Activated naive CD8-positive, alpha-beta T cell treated with anti-CD3 and anti-CD28 coated beads, Interleukin-2, amount 10 ng/mL, durations not matched to agents 7 days and 5 days (primary cell): ENCODE data around the gene FOXO1. TPM values are rescaled to one million over a fixed set of nuclear protein-coding genes. Genes with fewer than 3 reads are reported as not detected.

ENCODE experiments used
- ATAC-seq: fragments of 150-1000 bp; cut with Tn5 transposase; one replicate; pipeline ENCODE4 v1.10.0; 2021; ENCODE audit warnings: low read depth, moderate library complexity
- POLR2A ChIA-PET: fragments of 350-600 bp; sonication (Branson Sonifier 250); formaldehyde crosslinking; loops from one replicate; lab custom pipeline; 2021; ENCODE audit warnings: antibody characterized with exemption; lab: Charles Lee
- DNase-seq: peaks from one replicate; pipeline ENCODE4 v3.0.0; 2021
- H3K27ac Mint-ChIP-seq: one replicate; pipeline ENCODE4 v1.8.0; 2022; ENCODE audit warnings: mild to moderate bottlenecking, mixed read lengths
- H3K27me3 Mint-ChIP-seq: one replicate; pipeline ENCODE4 v1.8.0; 2022; ENCODE audit warnings: mild to moderate bottlenecking, moderate library complexity, mixed read lengths
- H3K36me3 Mint-ChIP-seq: one replicate; pipeline ENCODE4 v1.8.0; 2021; ENCODE audit warnings: mild to moderate bottlenecking, mixed read lengths
- H3K4me1 Mint-ChIP-seq: one replicate; pipeline ENCODE4 v1.8.0; 2021; ENCODE audit warnings: mixed read lengths
- H3K4me3 Mint-ChIP-seq: one replicate; pipeline ENCODE4 v1.8.0; 2022; ENCODE audit warnings: mild to moderate bottlenecking, moderate library complexity, mixed read lengths
- H3K9me3 Mint-ChIP-seq: one replicate; pipeline ENCODE4 v1.8.0; 2021; ENCODE audit warnings: mixed read lengths
- total RNA-seq, 2 experiments: library from RNA; stranded (reverse); gene quantifications; one replicate each; pipeline ENCODE4 v1.2.3, GENCODE V29; 2021

FOXO1 gene
- total RNA-seq, 2 experiments from 2014 or later: 36.7 to 39.8 TPM

- Mint-ChIP-seq H3K4me3 (no peak overlapping the region), H3K27me3 (no peaks in the 10 kb centered on the region), H3K27ac (no peak overlapping the region), H3K36me3 (peaks cover 11% of the 10 kb centered on the region), H3K4me1 (peaks cover 13% of the 10 kb centered on the region), H3K9me3 (peaks cover 2% of the 10 kb centered on the region)
- DNase-seq (no peak), ATAC-seq (no peak)
- POLR2A ChIA-PET: no interaction called here
Measured at GRCh38 chr13:40549500-40550094, 116.8 kb downstream of the FOXO1 start.

DNA sequence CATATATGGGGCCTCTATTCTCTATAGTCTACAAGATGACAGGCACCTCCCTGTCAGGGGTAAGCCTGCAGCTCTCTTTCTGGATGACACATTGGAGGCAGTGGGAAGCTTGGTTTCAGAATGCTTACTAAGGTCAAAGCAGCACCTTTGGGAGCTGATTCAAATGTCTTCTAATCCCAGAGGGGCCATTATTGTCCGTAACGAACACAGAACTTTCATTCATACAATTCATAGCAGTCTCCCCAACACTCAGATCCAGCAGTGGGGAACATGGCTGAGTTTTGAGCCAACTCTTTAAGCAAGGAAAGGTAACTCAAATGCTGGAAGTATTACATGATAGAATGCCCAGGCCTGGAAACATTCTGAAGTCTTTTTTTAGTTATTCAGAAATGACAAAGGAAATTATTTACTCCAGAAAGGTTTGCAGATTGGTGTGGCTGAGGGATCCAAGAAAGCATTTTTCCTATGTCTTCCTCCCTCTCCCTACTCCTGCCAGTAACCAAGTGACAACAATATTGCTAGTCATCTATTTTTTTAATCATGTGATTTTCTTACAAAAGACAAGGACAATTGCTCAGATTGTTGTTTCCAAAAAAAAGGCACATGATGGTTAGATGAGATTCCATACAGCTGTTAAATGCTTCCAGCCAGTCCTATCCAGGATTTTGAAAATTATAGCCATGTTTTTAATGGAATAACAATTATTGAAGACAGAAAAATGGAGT, 118.7 kb downstream of the FOXO1 start:
- ATAC-seq: no peak
- Mint-ChIP-seq H3K9me3 (peaks cover 2% of the 10 kb centered on the region), H3K4me3 (no peak overlapping the region), H3K27ac (no peak overlapping the region), H3K4me1 (peaks cover 13% of the 10 kb centered on the region), H3K36me3 (peaks cover 3% of the 10 kb centered on the region), H3K27me3 (no peaks in the 10 kb centered on the region)
- no peak for DNase-seq
- POLR2A ChIA-PET: no interaction called here

DNA sequence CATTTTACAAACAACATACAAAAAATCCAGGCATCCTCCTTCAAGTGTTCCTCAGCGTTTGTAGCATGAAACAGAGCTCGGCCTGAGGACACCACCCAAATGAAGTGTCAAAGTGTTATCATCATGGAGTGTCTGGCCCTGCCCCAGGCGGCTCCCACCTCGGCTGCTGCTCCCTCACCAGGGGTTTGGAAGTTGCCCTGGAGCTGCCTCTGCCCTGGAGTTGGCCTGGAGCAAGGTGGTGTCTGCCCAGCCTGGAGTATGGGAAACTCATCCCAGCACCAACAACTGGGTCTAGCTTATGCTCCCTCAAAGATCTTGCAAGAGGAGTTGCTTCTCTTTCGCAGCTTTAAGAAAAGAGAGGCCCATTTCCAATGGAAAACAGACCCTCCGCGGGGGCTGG, 120.4 kb downstream of the FOXO1 start:
- no peak for ATAC-seq

DNA sequence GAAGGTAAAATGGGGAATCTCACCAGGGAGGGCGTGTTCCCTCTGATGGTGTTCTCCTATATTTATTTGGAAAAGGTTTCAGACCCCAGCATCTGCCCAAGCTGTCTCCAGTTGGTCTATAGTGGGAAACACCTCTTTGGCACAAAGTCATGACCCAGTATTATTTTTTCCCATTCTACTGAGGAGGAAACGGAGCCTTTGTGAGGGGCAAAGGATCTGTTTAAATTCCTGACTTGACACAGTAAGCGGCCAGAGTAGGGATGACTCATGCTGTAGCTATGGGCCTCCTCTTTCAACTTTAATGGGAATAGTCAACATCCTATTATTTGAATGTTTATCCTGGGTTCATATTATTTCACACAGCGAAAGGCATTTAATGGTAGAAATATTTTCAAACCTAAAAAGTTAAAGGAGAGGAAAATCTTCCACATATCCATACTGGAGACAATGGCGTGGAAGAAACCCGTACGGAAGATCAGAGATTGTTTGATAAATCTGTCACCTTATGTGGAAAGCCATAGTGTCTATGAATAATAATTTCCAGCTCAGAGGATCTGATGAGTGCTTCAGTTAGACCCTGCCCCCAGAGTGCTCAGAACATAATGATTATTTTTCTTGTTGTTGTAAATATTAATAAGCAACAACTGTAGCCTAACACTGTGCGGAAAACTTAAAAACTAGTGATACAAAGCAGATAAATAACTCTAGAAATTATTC, 126.0 kb downstream of the FOXO1 start:
- POLR2A ChIA-PET: no interaction called here
- Mint-ChIP-seq H3K27ac (no peak overlapping the region), H3K4me3 (no peak overlapping the region), H3K4me1 (peaks cover 8% of the 10 kb centered on the region), H3K9me3 (no peaks in the 10 kb centered on the region), H3K27me3 (no peaks in the 10 kb centered on the region), H3K36me3 (no peaks in the 10 kb centered on the region)
- ATAC-seq (no peak), DNase-seq (no peak)

More for the DNA sequence above, 120.4 kb downstream of the FOXO1 start:
- Mint-ChIP-seq H3K9me3 (no peaks in the 10 kb centered on the region), H3K4me1 (peaks cover 6% of the 10 kb centered on the region), H3K27me3 (no peaks in the 10 kb centered on the region), H3K36me3 (no peaks in the 10 kb centered on the region), H3K27ac (no peak overlapping the region), H3K4me3 (no peak overlapping the region)
- POLR2A ChIA-PET: no interaction called here
- DNase-seq: no peak

GRCh38 chr13:40539576-40540327, 126.7 kb downstream of the FOXO1 start:
- no peaks in the 10 kb centered on the region for H3K27me3 Mint-ChIP-seq
- no peak overlapping the region for H3K27ac Mint-ChIP-seq
- ATAC-seq: no peak
- no peaks in the 10 kb centered on the region for H3K36me3 Mint-ChIP-seq
- POLR2A ChIA-PET: no interaction called here
- DNase-seq: no peak
- no peak overlapping the region for H3K4me3 Mint-ChIP-seq
- no peaks in the 10 kb centered on the region for H3K9me3 Mint-ChIP-seq
- H3K4me1 Mint-ChIP-seq: peaks cover 8% of the 10 kb centered on the region

- no peak for DNase-seq
- Mint-ChIP-seq H3K27ac (no peak overlapping the region), H3K9me3 (no peaks in the 10 kb centered on the region), H3K36me3 (no peaks in the 10 kb centered on the region), H3K4me3 (no peak overlapping the region), H3K4me1 (peaks cover 8% of the 10 kb centered on the region), H3K27me3 (no peaks in the 10 kb centered on the region)
- no peak for ATAC-seq
- POLR2A ChIA-PET: no interaction called here
Measured at GRCh38 chr13:40537146-40537895, 129.1 kb downstream of the FOXO1 start.

DNA sequence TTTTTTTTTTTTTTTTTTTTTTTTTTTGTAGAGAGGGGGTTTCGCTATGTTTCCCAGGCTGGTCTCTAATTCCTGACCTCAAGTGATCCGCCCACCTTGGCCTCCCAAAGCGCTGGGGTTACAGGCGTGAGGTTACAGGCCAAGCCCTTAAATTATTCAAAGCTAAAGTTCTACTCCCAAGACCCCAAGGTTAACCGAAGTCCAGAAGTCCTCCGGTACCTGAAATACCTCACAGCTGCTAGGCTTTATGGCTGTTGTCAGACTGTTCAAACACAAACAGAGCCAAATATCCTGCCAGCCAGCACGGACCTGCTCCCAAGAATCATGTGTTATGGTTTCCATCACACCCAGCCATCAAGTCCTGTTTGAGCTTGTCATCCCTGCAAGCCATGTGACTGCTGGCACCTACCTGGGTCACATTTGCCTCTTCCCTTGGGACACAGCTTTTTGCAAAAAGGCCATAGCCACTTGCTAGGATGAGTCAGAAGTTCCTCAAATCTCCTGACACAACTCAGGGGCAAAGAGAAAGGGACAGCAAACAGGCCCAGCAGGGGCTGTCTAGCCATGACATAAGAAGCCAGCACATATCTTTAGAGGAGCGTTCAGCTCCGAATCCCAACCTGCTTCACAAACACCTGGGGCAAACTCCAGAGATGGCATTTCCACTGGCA, 129.9 kb downstream of the FOXO1 start:
- no peaks in the 10 kb centered on the region for H3K36me3 Mint-ChIP-seq
- POLR2A ChIA-PET: interaction anchor here (1.0 kb wide), 1 partner anchor 167 kb away, joined by 3 read pairs; no protein-coding TSS in a partner anchor
- ATAC-seq (no peak), DNase-seq (no peak)
- H3K27ac Mint-ChIP-seq: no peak overlapping the region
- H3K9me3 Mint-ChIP-seq: no peaks in the 10 kb centered on the region
- H3K4me1 Mint-ChIP-seq: peaks cover 12% of the 10 kb centered on the region
- no peak overlapping the region for H3K4me3 Mint-ChIP-seq
- H3K27me3 Mint-ChIP-seq: no peaks in the 10 kb centered on the region

GRCh38 chr13:40535345-40535836, 131.1 kb downstream of the FOXO1 start:
- Mint-ChIP-seq H3K36me3 (no peaks in the 10 kb centered on the region), H3K4me1 (peaks cover 19% of the 10 kb centered on the region), H3K27me3 (no peaks in the 10 kb centered on the region), H3K9me3 (no peaks in the 10 kb centered on the region), H3K4me3 (no peak overlapping the region), H3K27ac (no peak overlapping the region)
- ATAC-seq (no peak), DNase-seq (no peak)
- POLR2A ChIA-PET: no interaction called here

DNA sequence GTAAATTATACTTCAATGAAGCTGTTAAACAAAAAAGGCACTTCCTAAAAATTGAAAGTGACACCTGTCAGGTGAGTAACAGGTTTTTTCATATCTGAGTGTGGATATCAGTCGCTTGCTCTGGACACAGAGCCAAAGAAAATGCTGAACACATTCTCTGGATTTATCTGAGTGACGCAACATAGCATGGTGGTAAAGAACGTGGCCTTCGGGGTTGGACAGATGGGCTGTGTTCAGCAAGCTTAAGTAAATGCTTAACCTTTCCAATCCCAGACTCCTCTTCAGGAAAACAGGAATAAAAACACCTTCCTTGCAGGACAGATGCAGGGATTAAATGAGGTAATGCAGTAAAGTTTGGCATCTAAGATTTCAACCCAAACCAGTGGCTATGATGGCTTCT, 132.0 kb downstream of the FOXO1 start:
- Mint-ChIP-seq H3K36me3 (peaks cover 2% of the 10 kb centered on the region), H3K27ac (no peak overlapping the region), H3K4me3 (no peak overlapping the region), H3K9me3 (peaks cover 2% of the 10 kb centered on the region), H3K27me3 (no peaks in the 10 kb centered on the region), H3K4me1 (peaks cover 12% of the 10 kb centered on the region)
- no peak for ATAC-seq
- POLR2A ChIA-PET: no interaction called here
- DNase-seq: no peak

GRCh38 chr13:40533072-40533471, 133.4 kb downstream of the FOXO1 start:
- DNase-seq (no peak), ATAC-seq (no peak)
- Mint-ChIP-seq H3K4me1 (peaks cover 11% of the 10 kb centered on the region), H3K27ac (no peak overlapping the region), H3K36me3 (peaks cover 2% of the 10 kb centered on the region), H3K9me3 (peaks cover 7% of the 10 kb centered on the region), H3K4me3 (no peak overlapping the region), H3K27me3 (no peaks in the 10 kb centered on the region)
- POLR2A ChIA-PET: no interaction called here

GRCh38 chr13:40530961-40531360, 135.5 kb downstream of the FOXO1 start:
- peaks cover 13% of the 10 kb centered on the region for H3K9me3 Mint-ChIP-seq
- H3K4me1 Mint-ChIP-seq: peaks cover 11% of the 10 kb centered on the region
- ATAC-seq (no peak), DNase-seq (no peak)
- no peaks in the 10 kb centered on the region for H3K27me3 Mint-ChIP-seq
- POLR2A ChIA-PET: no interaction called here
- H3K4me3 Mint-ChIP-seq: no peak overlapping the region
- H3K27ac Mint-ChIP-seq: no peak overlapping the region
- H3K36me3 Mint-ChIP-seq: peaks cover 7% of the 10 kb centered on the region

GRCh38 chr13:40528881-40529280, 137.6 kb downstream of the FOXO1 start:
- ATAC-seq: no peak
- POLR2A ChIA-PET: no interaction called here
- H3K4me1 Mint-ChIP-seq: peaks cover 15% of the 10 kb centered on the region
- no peak overlapping the region for H3K27ac Mint-ChIP-seq
- H3K9me3 Mint-ChIP-seq: peaks cover 13% of the 10 kb centered on the region
- H3K4me3 Mint-ChIP-seq: no peak overlapping the region
- H3K36me3 Mint-ChIP-seq: peaks cover 9% of the 10 kb centered on the region
- H3K27me3 Mint-ChIP-seq: no peaks in the 10 kb centered on the region
- DNase-seq: no peak
